ENCODE results near the gene GCDH. TPM values are rescaled to one million over a fixed set of nuclear protein-coding genes. Genes with fewer than 3 reads are reported as not detected.
"Not testable (repeated sequence)": the region's sequence is repeated elsewhere in the genome, so short reads cannot be mapped to it uniquely, and the experiment has no call there.

Gene GCDH
- total and polyA plus RNA-seq, 12 donors: 16.2 to 78.4 (median 34.8) TPM

DNA sequence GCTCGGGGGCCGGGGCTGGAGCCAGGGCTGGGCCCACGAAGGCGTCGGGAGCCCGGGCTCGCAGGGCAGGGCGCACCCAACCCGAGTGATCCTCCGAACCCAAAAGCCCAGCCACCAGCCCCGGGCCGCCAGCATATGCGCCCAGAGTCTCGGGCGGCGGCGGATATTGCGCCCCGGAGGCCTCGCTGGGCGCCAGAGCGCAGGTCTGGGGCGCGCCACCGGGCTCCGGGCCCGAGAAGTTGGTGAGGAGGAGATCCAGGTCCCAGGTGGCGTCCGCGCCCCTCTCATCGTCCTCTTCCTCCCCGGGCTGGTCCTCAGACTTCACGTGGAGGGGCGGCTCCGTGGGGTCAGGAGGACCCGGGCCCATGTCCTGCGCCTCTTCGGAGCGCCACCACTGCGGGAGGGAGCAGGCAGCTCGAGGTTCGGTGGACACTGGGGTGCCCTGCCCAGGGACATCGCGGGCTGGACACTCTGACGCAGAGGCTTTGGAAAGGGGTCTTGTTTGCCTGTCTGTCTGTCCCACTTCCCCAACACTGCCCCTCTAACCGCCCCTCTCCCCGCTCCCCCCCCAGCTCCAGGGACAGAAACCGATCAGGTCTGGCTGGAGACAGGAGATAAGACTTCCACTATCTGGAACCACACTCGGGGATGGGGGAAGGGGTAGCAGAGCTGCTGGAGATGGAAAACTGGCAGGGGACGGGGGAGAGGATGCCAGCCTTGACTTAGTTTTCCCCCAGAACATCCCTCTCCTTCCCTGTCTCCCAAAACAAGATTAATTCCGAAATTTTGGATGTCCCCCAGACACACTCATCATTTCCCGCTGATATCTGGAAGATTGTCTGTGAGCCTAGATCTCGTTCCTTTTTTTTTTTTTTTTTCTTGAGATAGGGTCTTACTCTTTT, 5.0 kb upstream of the GCDH start:
- no peaks in the 10 kb centered on the region for H3K36me3 ChIP-seq (replicated peaks in 1 of 2)
- WGBS, 4 donors: 4 to 36% (median 7%) methylated on average over 8 to 53 of the region's 53 CpGs
- peaks cover 0 to 13% of the 10 kb centered on the region in 2 donors for H3K4me1 ChIP-seq (replicated peaks in 1 of 2)
- peak in 1 of 7 donors; percentile 26 for DNase-seq
- intact Hi-C loops (cut with DNase I): no loop called here
- peak overlapping the region in 1 of 4 donors; percentile 44 for H3K4me3 ChIP-seq
- no peak overlapping the region for H3K27ac ChIP-seq
- TF ChIP-seq POLR2A (IDR thresholded peaks at IDR 0.05): no peak
- TF ChIP-seq, protein P1, sequence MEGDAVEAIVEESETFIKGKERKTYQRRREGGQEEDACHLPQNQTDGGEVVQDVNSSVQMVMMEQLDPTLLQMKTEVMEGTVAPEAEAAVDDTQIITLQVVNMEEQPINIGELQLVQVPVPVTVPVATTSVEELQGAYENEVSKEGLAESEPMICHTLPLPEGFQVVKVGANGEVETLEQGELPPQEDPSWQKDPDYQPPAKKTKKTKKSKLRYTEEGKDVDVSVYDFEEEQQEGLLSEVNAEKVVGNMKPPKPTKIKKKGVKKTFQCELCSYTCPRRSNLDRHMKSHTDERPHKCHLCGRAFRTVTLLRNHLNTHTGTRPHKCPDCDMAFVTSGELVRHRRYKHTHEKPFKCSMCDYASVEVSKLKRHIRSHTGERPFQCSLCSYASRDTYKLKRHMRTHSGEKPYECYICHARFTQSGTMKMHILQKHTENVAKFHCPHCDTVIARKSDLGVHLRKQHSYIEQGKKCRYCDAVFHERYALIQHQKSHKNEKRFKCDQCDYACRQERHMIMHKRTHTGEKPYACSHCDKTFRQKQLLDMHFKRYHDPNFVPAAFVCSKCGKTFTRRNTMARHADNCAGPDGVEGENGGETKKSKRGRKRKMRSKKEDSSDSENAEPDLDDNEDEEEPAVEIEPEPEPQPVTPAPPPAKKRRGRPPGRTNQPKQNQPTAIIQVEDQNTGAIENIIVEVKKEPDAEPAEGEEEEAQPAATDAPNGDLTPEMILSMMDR (IDR thresholded peaks at IDR 0.05): no peak
- peaks cover 20% of the 10 kb centered on the region for H3K27me3 ChIP-seq
- H3K9me3 ChIP-seq (replicated peaks in 1 of 3): no peaks in the 10 kb centered on the region

DNA sequence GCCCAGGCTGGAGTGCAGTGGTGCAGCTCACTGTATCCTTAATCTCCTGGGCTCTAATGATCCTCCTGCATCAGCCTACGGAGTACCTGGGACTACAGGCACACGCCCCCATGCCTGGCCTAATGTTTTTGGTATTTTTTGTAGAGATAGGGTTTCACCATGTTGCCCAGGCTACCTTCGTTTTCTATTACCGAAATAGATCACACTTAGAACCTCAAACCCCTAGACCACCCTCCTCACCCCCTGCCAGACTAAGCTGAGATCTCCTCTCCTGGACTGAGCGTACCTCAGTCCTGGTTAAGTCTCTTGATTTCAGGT, 4.3 kb upstream of the GCDH start:
- DNase-seq: no peak
- TF ChIP-seq, protein P1 (IDR thresholded peaks at IDR 0.05): no peak
- no peak for TF ChIP-seq POLR2A (IDR thresholded peaks at IDR 0.05)
- peaks cover 3 to 17% of the 10 kb centered on the region in 2 donors for H3K4me1 ChIP-seq (replicated peaks in 1 of 2)
- H3K4me3 ChIP-seq: no peak overlapping the region
- H3K27me3 ChIP-seq: peaks cover 20% of the 10 kb centered on the region
- H3K36me3 ChIP-seq (replicated peaks in 1 of 2): no peaks in the 10 kb centered on the region
- no peaks in the 10 kb centered on the region for H3K9me3 ChIP-seq (replicated peaks in 1 of 3)
- H3K27ac ChIP-seq: no peak overlapping the region
- 65 to 79% (median 72%) methylated on average over 5 of the region's 5 CpGs for WGBS, 4 donors
- intact Hi-C loops (cut with DNase I): no loop called here

DNA sequence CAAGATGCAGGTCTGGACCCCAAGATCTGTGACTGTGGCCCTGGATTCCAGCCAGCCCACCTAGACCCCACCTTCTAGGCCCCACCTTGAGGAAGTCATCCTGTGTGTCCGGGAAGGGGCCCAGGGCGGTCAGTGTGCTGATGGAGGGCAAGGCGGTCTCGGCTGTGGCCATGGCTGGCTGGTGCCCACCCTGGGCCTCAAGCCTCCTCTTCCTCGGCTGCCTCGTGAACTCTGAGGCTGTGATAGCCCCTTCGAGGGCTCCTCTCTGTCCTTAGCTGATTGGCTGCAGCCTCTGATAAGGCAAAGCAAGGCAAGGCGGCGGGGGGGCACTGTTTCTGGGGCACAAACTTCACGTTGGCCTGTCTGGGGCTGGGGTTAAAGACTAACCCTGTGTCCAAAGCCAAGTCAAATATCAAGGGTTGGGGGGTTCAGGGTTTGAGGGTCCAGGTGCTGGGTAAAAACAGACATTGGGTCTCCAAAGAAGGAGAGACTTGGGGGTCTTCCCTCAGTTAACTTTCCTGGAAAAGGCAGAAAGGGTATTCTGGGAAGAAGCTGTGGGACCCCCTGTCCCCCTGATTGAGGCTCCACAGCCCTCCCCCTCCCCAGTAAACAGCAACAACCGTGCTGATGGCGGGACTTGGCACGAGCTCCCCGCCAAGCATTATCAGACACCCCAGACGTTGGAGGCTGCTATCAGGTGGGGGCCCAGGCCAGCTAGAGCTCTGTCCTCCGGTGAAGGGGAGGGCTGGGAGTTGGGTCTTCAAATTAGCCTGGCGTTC, 3.8 kb upstream of the GCDH start, which contains the start of gene KLF1:
Gene KLF1 (minus strand): TSS at position 233 of the 779 bp plus-strand sequence. CDS start 61 bp downstream, at position 172.
- H3K27ac ChIP-seq: no peak within 1 kb of the TSS
- peaks cover 20% of the 10 kb centered on the region for H3K27me3 ChIP-seq
- H3K9me3 ChIP-seq (replicated peaks in 1 of 3): no peaks in the 10 kb centered on the region
- H3K4me3 ChIP-seq: no peak within 1 kb of the TSS
- H3K4me1 ChIP-seq (replicated peaks in 1 of 2): peaks cover 7 to 22% of the 10 kb centered on the region in 2 donors
- no peak for DNase-seq
- intact Hi-C loops (cut with DNase I): no loop called here
- WGBS, 4 donors: 52 to 68% (median 58%) methylated on average over 9 to 17 of the region's 17 CpGs
- TF ChIP-seq, protein P1 (IDR thresholded peaks at IDR 0.05): no peak
- no peak for TF ChIP-seq POLR2A (IDR thresholded peaks at IDR 0.05)
- no peaks in the 10 kb centered on the region for H3K36me3 ChIP-seq (replicated peaks in 1 of 2)

DNA sequence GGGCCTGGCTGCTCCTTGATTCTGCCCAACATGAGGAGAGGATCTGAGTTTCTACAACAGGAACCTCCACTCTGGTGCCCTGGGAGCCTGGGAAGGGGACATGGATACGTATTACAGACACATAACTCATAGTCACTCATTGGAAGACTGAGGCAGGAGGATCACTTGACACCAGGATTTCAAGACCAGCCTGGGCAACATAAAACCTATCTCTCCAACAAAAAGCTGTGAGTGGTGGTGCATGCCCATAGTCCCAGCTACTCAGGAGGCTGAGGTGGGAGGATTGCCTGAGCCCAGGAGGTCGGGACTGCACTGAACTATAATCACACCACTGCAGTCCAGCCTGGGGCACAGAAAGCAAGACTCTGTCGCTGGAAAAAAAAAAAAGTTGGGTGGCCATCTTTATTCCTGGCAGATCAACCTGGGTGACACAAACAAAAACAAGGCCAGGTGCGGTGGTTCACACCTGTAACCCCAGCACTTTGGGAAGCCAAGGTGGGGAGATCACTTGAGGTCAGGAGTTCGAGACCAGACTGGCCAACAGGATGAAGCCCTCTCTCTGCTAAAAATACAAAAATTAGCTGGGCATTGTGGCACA, 2.9 kb upstream of the GCDH start:
- intact Hi-C loops (cut with DNase I): no loop called here
- no peak for DNase-seq
- Histone ChIP-seq H3K4me1 (replicated peaks in 1 of 2) (peaks cover 7 to 24% of the 10 kb centered on the region in 2 donors), H3K4me3 (no peak overlapping the region), H3K36me3 (replicated peaks in 1 of 2) (no peaks in the 10 kb centered on the region), H3K9me3 (replicated peaks in 1 of 3) (no peaks in the 10 kb centered on the region), H3K27me3 (peaks cover 20% of the 10 kb centered on the region), H3K27ac (no peak overlapping the region)
- WGBS, 4 donors: 62 to 72% (median 63%) methylated on average over 5 of the region's 5 CpGs
- TF ChIP-seq, protein P1 (IDR thresholded peaks at IDR 0.05): no peak
- TF ChIP-seq POLR2A (IDR thresholded peaks at IDR 0.05): no peak

DNA sequence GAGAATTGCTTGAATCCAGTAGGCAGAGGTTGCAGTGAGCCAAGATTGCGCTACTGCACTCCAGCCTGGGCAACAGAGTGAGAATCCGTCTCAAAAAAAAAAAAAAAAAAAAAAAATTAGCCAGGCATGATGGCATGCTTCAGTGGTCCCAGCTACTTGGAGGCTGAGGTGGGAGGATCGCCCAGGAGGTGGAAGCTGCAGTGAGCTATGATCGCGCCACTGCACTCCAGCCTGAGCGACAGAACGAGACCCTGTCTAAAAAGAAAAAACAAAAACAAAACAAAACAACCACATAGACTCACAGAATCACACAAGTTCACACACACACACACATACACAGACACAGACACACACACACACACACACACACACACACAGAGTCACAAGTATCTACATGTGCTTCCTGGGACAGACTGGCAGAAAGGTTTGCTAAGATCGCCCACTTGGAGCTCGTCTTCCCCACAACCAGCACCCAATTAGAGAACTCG, 617 bp upstream of the GCDH start:
- not testable (repeated sequence) for DNase-seq, H3K4me3 ChIP-seq

More for the DNA sequence above, 617 bp upstream of the GCDH start:
- H3K9me3 ChIP-seq (replicated peaks in 1 of 3); H3K27me3 ChIP-seq; intact Hi-C loops (cut with DNase I): not testable (repeated sequence)
- H3K27ac ChIP-seq: peak overlapping the region in 1 of 5 donors; percentile 35
- H3K36me3 ChIP-seq (replicated peaks in 1 of 2): peaks cover 0 to 10% of the 10 kb centered on the region in 2 donors
- H3K4me1 ChIP-seq (replicated peaks in 1 of 2): peaks cover 7 to 18% of the 10 kb centered on the region in 2 donors
- WGBS, 4 donors: 28 to 40% (median 32%) methylated on average over 8 to 10 of the region's 10 CpGs
